ENCODE results near the gene CCDC149. TPM values are rescaled to one million over a fixed set of nuclear protein-coding genes. Genes with fewer than 3 reads are reported as not detected.

Gene CCDC149
- total RNA-seq, 2 donors from 2014 or later = 4.9 to 5.5 TPM

- H3K27ac ChIP-seq (ENCODE audit: low read depth, low read length) = no peak overlapping the region
- Mint-ChIP-seq H3K4me3 (no peak overlapping the region), H3K9me3 (peaks cover 13% of the 10 kb centered on the region), H3K27me3 (ENCODE audit: insufficient read depth) (peaks cover 64% of the 10 kb centered on the region), H3K36me3 (ENCODE audit: low read depth) (no peaks in the 10 kb centered on the region), H3K4me1 (peaks cover 10% of the 10 kb centered on the region), H3K27ac (no peak overlapping the region)
- TF ChIP-seq CTCF (conservative IDR thresholded peaks at IDR 0.05) = no peak
- no peak overlapping the region for H3K9ac ChIP-seq (ENCODE audit: extremely low read depth, low read length, poor library complexity, severe bottlenecking)
- H3K4me1 ChIP-seq (ENCODE audit: control insufficient read depth, insufficient read depth, low read length) = no peaks in the 10 kb centered on the region
- H3K4me3 ChIP-seq (ENCODE audit: low read length) = no peak overlapping the region
- H3K9me3 ChIP-seq (ENCODE audit: control insufficient read depth, low read length) = peaks cover 12% of the 10 kb centered on the region
- peaks cover 41% of the 10 kb centered on the region for H3K27me3 ChIP-seq (ENCODE audit: control insufficient read depth, insufficient read depth, low read length, poor library complexity, severe bottlenecking)
- 91 to 92% methylated on average over 2 to 3 of the region's 3 CpGs for WGBS, 2 experiments (ENCODE audit: insufficient coverage in 1 of 2, insufficient read length in 1 of 2)
- DNase-seq = no peak
- H3K36me3 ChIP-seq (ENCODE audit: control insufficient read depth, insufficient read depth, low read length) = no peaks in the 10 kb centered on the region
Measured at GRCh38 chr4:24924309-24924781, 11.5 kb upstream of the CCDC149 start.

- no peaks in the 10 kb centered on the region for H3K4me1 ChIP-seq (ENCODE audit: control insufficient read depth, insufficient read depth, low read length)
- peaks cover 57% of the 10 kb centered on the region for H3K27me3 Mint-ChIP-seq (ENCODE audit: insufficient read depth)
- H3K4me3 ChIP-seq (ENCODE audit: low read length) = no peak overlapping the region
- no peak overlapping the region for H3K9ac ChIP-seq (ENCODE audit: extremely low read depth, low read length, poor library complexity, severe bottlenecking)
- H3K27ac Mint-ChIP-seq = no peak overlapping the region
- peaks cover 33% of the 10 kb centered on the region for H3K27me3 ChIP-seq (ENCODE audit: control insufficient read depth, insufficient read depth, low read length, poor library complexity, severe bottlenecking)
- H3K36me3 Mint-ChIP-seq (ENCODE audit: low read depth) = no peaks in the 10 kb centered on the region
- WGBS, 2 experiments (ENCODE audit: insufficient coverage in 1 of 2, insufficient read length in 1 of 2) = 67% methylated on average over 1 of the region's 1 CpG; no CpG with 5 or more reads in 1 of the 2 experiments
- peaks cover 9% of the 10 kb centered on the region for H3K4me1 Mint-ChIP-seq
- TF ChIP-seq CTCF (conservative IDR thresholded peaks at IDR 0.05) = no peak
- no peak overlapping the region for H3K27ac ChIP-seq (ENCODE audit: low read depth, low read length)
- no peaks in the 10 kb centered on the region for H3K36me3 ChIP-seq (ENCODE audit: control insufficient read depth, insufficient read depth, low read length)
- no peak for DNase-seq
- H3K9me3 Mint-ChIP-seq = peaks cover 15% of the 10 kb centered on the region
- H3K4me3 Mint-ChIP-seq = no peak overlapping the region
- peaks cover 12% of the 10 kb centered on the region for H3K9me3 ChIP-seq (ENCODE audit: control insufficient read depth, low read length)
Measured at GRCh38 chr4:24923550-24923949, 10.7 kb upstream of the CCDC149 start.

- no peak overlapping the region for H3K4me3 Mint-ChIP-seq
- no peaks in the 10 kb centered on the region for H3K36me3 Mint-ChIP-seq (ENCODE audit: low read depth)
- H3K4me1 ChIP-seq (ENCODE audit: control insufficient read depth, insufficient read depth, low read length) = no peaks in the 10 kb centered on the region
- peaks cover 15% of the 10 kb centered on the region for H3K9me3 Mint-ChIP-seq
- DNase-seq = no peak
- no peak overlapping the region for H3K27ac Mint-ChIP-seq
- H3K27me3 ChIP-seq (ENCODE audit: control insufficient read depth, insufficient read depth, low read length, poor library complexity, severe bottlenecking) = peaks cover 28% of the 10 kb centered on the region
- H3K36me3 ChIP-seq (ENCODE audit: control insufficient read depth, insufficient read depth, low read length) = no peaks in the 10 kb centered on the region
- no peak overlapping the region for H3K4me3 ChIP-seq (ENCODE audit: low read length)
- peaks cover 8% of the 10 kb centered on the region for H3K4me1 Mint-ChIP-seq
- peaks cover 56% of the 10 kb centered on the region for H3K27me3 Mint-ChIP-seq (ENCODE audit: insufficient read depth)
- TF ChIP-seq CTCF (conservative IDR thresholded peaks at IDR 0.05) = no peak
- no peak overlapping the region for H3K9ac ChIP-seq (ENCODE audit: extremely low read depth, low read length, poor library complexity, severe bottlenecking)
- H3K9me3 ChIP-seq (ENCODE audit: control insufficient read depth, low read length) = peaks cover 12% of the 10 kb centered on the region
- WGBS, 2 experiments (ENCODE audit: insufficient coverage in 1 of 2, insufficient read length in 1 of 2) = 100% methylated on average over 2 of the region's 2 CpGs; no CpG with 5 or more reads in 1 of the 2 experiments
- no peak overlapping the region for H3K27ac ChIP-seq (ENCODE audit: low read depth, low read length)
Measured at GRCh38 chr4:24923002-24923401, 10.2 kb upstream of the CCDC149 start.
